Stimulated activated CD4-positive, alpha-beta T cell treated with anti-CD3 and anti-CD28 coated beads, Interleukin-12 subunit alpha, Interleukin-12 subunit beta, amount 100 ng/mL, for 48 hours (primary cell): Measurements from ENCODE around the gene OLIG1.

Source experiments
- DNase-seq, 3 donors: peaks; one replicate each; pipeline ENCODE4 v3.0.0-alpha.2; 2020; ENCODE audit warnings: low read depth in 2 of 3, low spot score in 1 of 3

Gene OLIG1

GRCh38 chr21:33096426-33096825 lies 26.5 kb downstream of the OLIG1 start:
- no peak for DNase-seq

GRCh38 chr21:33099131-33099530 lies 29.2 kb downstream of the OLIG1 start:
- no peak for DNase-seq

GRCh38 chr21:33101300-33101911 lies 31.5 kb downstream of the OLIG1 start:
- DNase-seq, result no peak

GRCh38 chr21:33105088-33105487 lies 35.1 kb downstream of the OLIG1 start:
- no peak for DNase-seq

- DNase-seq, result no peak
Observed at GRCh38 chr21:33108228-33108627, 38.3 kb downstream of the OLIG1 start.

GRCh38 chr21:33109574-33110339 lies 39.8 kb downstream of the OLIG1 start:
- peak in 2 of 3 donors; percentile 3 to 8 for DNase-seq

- no peak for DNase-seq
Observed at GRCh38 chr21:33110340-33110715, 40.4 kb downstream of the OLIG1 start.

GRCh38 chr21:33111577-33111976 lies 41.6 kb downstream of the OLIG1 start:
- DNase-seq, result no peak

GRCh38 chr21:33112151-33112550 lies 42.2 kb downstream of the OLIG1 start:
- no peak for DNase-seq

GRCh38 chr21:33112681-33113080 lies 42.7 kb downstream of the OLIG1 start:
- DNase-seq, result no peak

- DNase-seq, result no peak
Observed at GRCh38 chr21:33113131-33113530, 43.2 kb downstream of the OLIG1 start.

GRCh38 chr21:33114276-33114675 lies 44.3 kb downstream of the OLIG1 start:
- no peak for DNase-seq

GRCh38 chr21:33115631-33116510 lies 45.9 kb downstream of the OLIG1 start:
- no peak for DNase-seq

GRCh38 chr21:33116676-33117075 lies 46.7 kb downstream of the OLIG1 start:
- no peak for DNase-seq

- DNase-seq, result no peak
Observed at GRCh38 chr21:33117101-33117888, 47.4 kb downstream of the OLIG1 start.
